ENCODE measurements around the gene TMEM98.
"Not testable (repeated sequence)": the region's sequence is repeated elsewhere in the genome, so short reads cannot be mapped to it uniquely, and the experiment has no call there.

- TF ChIP-seq ZNF395 (CRISPR knock-in tag; IDR thresholded peaks at IDR 0.05); ZBTB1 (CRISPR knock-in tag; IDR thresholded peaks at IDR 0.05; ENCODE audit: borderline replicate concordance, low read depth); BACH1 (tag; IDR thresholded peaks at IDR 0.05); MTA3 (IDR thresholded peaks at IDR 0.05; ENCODE audit: borderline replicate concordance); ILK (tag; IDR thresholded peaks at IDR 0.05; ENCODE audit: borderline replicate concordance, low read depth); RAD21 (CRISPR knock-in tag; conservative IDR thresholded peaks at IDR 0.05 in 1 of 2, IDR thresholded peaks at IDR 0.05 in 1 of 2); MYC (IDR thresholded peaks at IDR 0.05; ENCODE audit: low read depth, low read length); MYC (CRISPR knock-in tag; IDR thresholded peaks at IDR 0.05; ENCODE audit: borderline replicate concordance, low read depth); GABPA (tag; conservative IDR thresholded peaks at IDR 0.05; ENCODE audit: low read depth): not testable (repeated sequence)
These were observed 40.5 kb upstream of the TMEM98 start for GRCh38 chr17:32887410-32887809.

Data from K562 (cell line).